LNCaP clone FGC (cell line): Measurements from ENCODE around the gene NRCAM.
A peak's percentile ranks its signal among the peaks of the same experiment; 100 is the strongest.

Source experiments
- DNase-seq: peaks from one replicate; pipeline ENCODE4 v3.0.0-alpha.2; 2011; ENCODE audit warnings: low read depth
- H3K4me3 ChIP-seq: 2 replicates; pipeline ENCODE4 v1.5.1; 2011; ENCODE audit warnings: mild to moderate bottlenecking, low read depth, low read length, control low read depth
- CTCF ChIP-seq: IDR thresholded peaks from 2 replicates; pipeline ENCODE4 v1.5.1; 2012; ENCODE audit warnings: mild to moderate bottlenecking; ENCODE audit not compliant: control insufficient read depth, insufficient read depth; ENCODE audit errors: extremely low read depth

The NRCAM gene

GRCh38 chr7:108453320-108453719 lies 2.9 kb downstream of the NRCAM start:
- no peak for DNase-seq
- no peak for TF ChIP-seq CTCF
- no peak overlapping the region for H3K4me3 ChIP-seq

GRCh38 chr7:108452707-108453106 lies 3.5 kb downstream of the NRCAM start:
- TF ChIP-seq CTCF: peak; percentile 42
- DNase-seq: no peak
- no peak overlapping the region for H3K4me3 ChIP-seq

- H3K4me3 ChIP-seq: no peak overlapping the region
- no peak for DNase-seq
- no peak for TF ChIP-seq CTCF
These were observed 4.9 kb downstream of the NRCAM start for GRCh38 chr7:108451296-108451848.

GRCh38 chr7:108450160-108450559 lies 6.1 kb downstream of the NRCAM start:
- no peak overlapping the region for H3K4me3 ChIP-seq
- no peak for DNase-seq
- TF ChIP-seq CTCF: no peak

GRCh38 chr7:108449521-108449920 lies 6.7 kb downstream of the NRCAM start:
- no peak for TF ChIP-seq CTCF
- no peak overlapping the region for H3K4me3 ChIP-seq
- DNase-seq: no peak

GRCh38 chr7:108448584-108449505 lies 7.4 kb downstream of the NRCAM start:
- TF ChIP-seq CTCF: no peak
- no peak for DNase-seq
- no peak overlapping the region for H3K4me3 ChIP-seq
